Vagina (tissue), 2 donors: Measurements from ENCODE around the gene FRMPD4.

Experiments used
- CTCF ChIP-seq, 3 experiments: fragments of 450-650 bp in 2 of 3; fragments of 200-600 bp in 1 of 3; sonication (generic) in 1 of 3; IDR thresholded peaks; one replicate each; pipeline ENCODE4 v1.5.1; 2017 to 2019; ENCODE audit warnings: antibody characterized with exemption in 3 of 3, mild to moderate bottlenecking in 2 of 3, moderate library complexity in 2 of 3
- POLR2A ChIP-seq, 2 donors: fragments of 450-650 bp; IDR thresholded peaks; one replicate each; pipeline ENCODE4 v1.6.1; 2017; ENCODE audit warnings: antibody characterized with exemption in 2 of 2, mild to moderate bottlenecking in 2 of 2, moderate library complexity in 2 of 2
- POLR2AphosphoS5 ChIP-seq, 2 donors: sonication (generic); formaldehyde crosslinking; IDR thresholded peaks; one replicate each; pipeline ENCODE4 v1.9.0; 2017; ENCODE audit warnings: antibody characterized with exemption in 2 of 2, mild to moderate bottlenecking in 2 of 2, low read depth in 1 of 2; ENCODE audit not compliant: insufficient read depth in 1 of 2

GRCh38 chrX:12138361-12139313 lies at the start of gene FRMPD4:
- TF ChIP-seq POLR2A (IDR thresholded peaks at IDR 0.05) (no peak), CTCF (IDR thresholded peaks at IDR 0.05) (no peak), POLR2AphosphoS5 (IDR thresholded peaks at IDR 0.05; ENCODE audit: insufficient read depth in 1 of 2, low read depth in 1 of 2) (no peak)
